PC-3 (cell line): ENCODE data around the gene IFNA4. TPM values are rescaled to one million over a fixed set of nuclear protein-coding genes. Genes with fewer than 3 reads are reported as not detected.
"Not testable (repeated sequence)": the region's sequence is repeated elsewhere in the genome, so short reads cannot be mapped to it uniquely, and the experiment has no call there.

Source experiments
- ATAC-seq: fragments of 200-7000 bp; cut with Tn5 transposase; 2 replicates; pipeline ENCODE4 v1.9.1; 2020; ENCODE audit warnings: mild to moderate bottlenecking, moderate library complexity
- BruUV-seq: library from RNA; stranded (reverse); fragments of 400-500 nt; replicated peaks from 2 replicates; lab custom pipeline; 2021; lab: Mats Ljungman, UMichigan
- CTCF ChIA-PET: fragments of 300-600 bp; sonication (Branson Sonifier 250); formaldehyde crosslinking; loops from one replicate; lab custom pipeline; 2022; ENCODE audit warnings: antibody characterized with exemption; lab: Charles Lee
- POLR2A ChIA-PET: fragments of 300-600 bp; sonication (Branson Sonifier 250); formaldehyde crosslinking; loops from one replicate; lab custom pipeline; 2022; ENCODE audit warnings: antibody characterized with exemption; ENCODE audit not compliant: unreplicated experiment; lab: Charles Lee
- DNase-seq: peaks from one replicate; pipeline ENCODE4 v3.0.0-alpha.2; 2015
- H2AFZ ChIP-seq: fragments of 300-600 bp; sonication (generic); 2 replicates; pipeline ENCODE4 v1.6.0; 2016; ENCODE audit warnings: antibody characterized with exemption, low read length
- H3F3A ChIP-seq: fragments of 300-600 bp; sonication (generic); one replicate; pipeline ENCODE4 v1.6.0; 2017; ENCODE audit warnings: antibody characterized with exemption, low read length, control low read depth, mild to moderate bottlenecking; ENCODE audit not compliant: unreplicated experiment
- H3K27ac ChIP-seq: fragments of 300-600 bp; sonication (generic); 2 replicates; pipeline ENCODE4 v1.5.1; 2016; ENCODE audit warnings: mild to moderate bottlenecking, low read length
- H3K27me3 ChIP-seq: fragments of 300-600 bp; sonication (generic); 2 replicates; pipeline ENCODE4 v1.6.1; 2016; ENCODE audit warnings: low read length, mixed read lengths
- H3K36me3 ChIP-seq: fragments of 300-600 bp; sonication (generic); 2 replicates; pipeline ENCODE4 v1.6.1; 2016; ENCODE audit warnings: low read depth, mixed run types, low read length, mixed read lengths
- H3K4me1 ChIP-seq: fragments of 300-600 bp; sonication (generic); 2 replicates; pipeline ENCODE4 v1.5.1; 2016; ENCODE audit warnings: low read length; ENCODE audit not compliant: insufficient read depth
- H3K4me2 ChIP-seq: fragments of 300-600 bp; sonication (generic); 2 replicates; pipeline ENCODE4 v1.6.0; 2016; ENCODE audit warnings: low read length
- H3K4me3 ChIP-seq: fragments of 300-600 bp; sonication (generic); 2 replicates; pipeline ENCODE4 v1.5.1; 2016; ENCODE audit warnings: mild to moderate bottlenecking, low read length, mixed read lengths
- H3K79me2 ChIP-seq: fragments of 300-600 bp; sonication (generic); 2 replicates; pipeline ENCODE4 v1.6.1; 2017; ENCODE audit warnings: low read length, mixed read lengths
- H3K9ac ChIP-seq: fragments of 300-600 bp; sonication (generic); 2 replicates; pipeline ENCODE4 v1.6.0; 2016; ENCODE audit warnings: mild to moderate bottlenecking, low read length
- H3K9me2 ChIP-seq: fragments of 300-600 bp; sonication (generic); replicated peaks from 2 replicates; pipeline ENCODE4 v1.6.1; 2016; ENCODE audit warnings: mixed run types, low read length, mixed read lengths
- H3K9me3 ChIP-seq: fragments of 300-600 bp; sonication (generic); 2 replicates; pipeline ENCODE4 v1.6.1; 2016; ENCODE audit warnings: low read length, mixed read lengths
- H4K20me1 ChIP-seq: fragments of 300-600 bp; sonication (generic); 2 replicates; pipeline ENCODE4 v1.6.1; 2016; ENCODE audit warnings: low read length, mixed read lengths
- CTCF ChIP-seq: fragments of 300-600 bp; sonication (generic); conservative IDR thresholded peaks from 2 replicates; pipeline ENCODE4 v1.5.1; 2017; ENCODE audit warnings: antibody characterized with exemption, low read depth, mild to moderate bottlenecking, low read length
- EZH2 ChIP-seq: fragments of 300-600 bp; sonication (generic); IDR thresholded peaks from one replicate; pipeline ENCODE4 v1.6.1; 2017; ENCODE audit warnings: antibody characterized with exemption, mild to moderate bottlenecking, low read length; ENCODE audit not compliant: unreplicated experiment
- EZH2phosphoT487 ChIP-seq: fragments of 300-600 bp; sonication (generic); IDR thresholded peaks from 2 replicates; pipeline ENCODE4 v1.6.1; 2018; ENCODE audit warnings: mild to moderate bottlenecking, antibody characterized with exemption, low read length, borderline replicate concordance
- intact Hi-C: fragments of 100-400 bp; cut with micrococcal nuclease; formaldehyde crosslinking; loops from 2 replicates; pipeline ENCODE4 v1.9.0; 2023
- total RNA-seq: library from RNA; depleted of rRNA; stranded (reverse); fragments of >200 nt; gene quantifications from 2 replicates; pipeline ENCODE4 v1.2.3, GENCODE V29; 2014

IFNA4 gene
- total RNA-seq, 1 experiment from 2014 or later, result not detected

- intact Hi-C loops, result no loop called here
- Histone ChIP-seq H3K27me3 (peaks cover 3% of the 10 kb centered on the region; the same call in 1 of the 2 replicates), H4K20me1 (no peaks in the 10 kb centered on the region)
Measured at GRCh38 chr9:21234153-21234687, 46.8 kb upstream of the IFNA4 start.

GRCh38 chr9:21233258-21233657, 45.9 kb upstream of the IFNA4 start:
- no peaks in the 10 kb centered on the region for H3K9me2 ChIP-seq
- POLR2A ChIA-PET, result no interaction called here
- no peaks in the 10 kb centered on the region for H4K20me1 ChIP-seq
- no peak overlapping the region for H3K9ac ChIP-seq
- intact Hi-C loops, result no loop called here
- no peak overlapping the region for H2AFZ ChIP-seq
- no peak for ATAC-seq
- H3K9me3 ChIP-seq, result no peaks in the 10 kb centered on the region
- H3K4me3 ChIP-seq, result no peak overlapping the region
- TF ChIP-seq EZH2 (no peak), EZH2phosphoT487 (no peak), CTCF (no peak)
- no TSS peak for BruUV-seq
- no peaks in the 10 kb centered on the region for H3K4me1 ChIP-seq
- no peaks in the 10 kb centered on the region for H3F3A ChIP-seq
- no peaks in the 10 kb centered on the region for H3K79me2 ChIP-seq
- DNase-seq, result no peak
- H3K27me3 ChIP-seq, result no peaks in the 10 kb centered on the region
- CTCF ChIA-PET, result no interaction called here
- no peak overlapping the region for H3K4me2 ChIP-seq
- no peak overlapping the region for H3K27ac ChIP-seq
- no peaks in the 10 kb centered on the region; the same call in 1 of the 2 replicates for H3K36me3 ChIP-seq

More at GRCh38 chr9:21234153-21234687, 46.8 kb upstream of the IFNA4 start:
- Histone ChIP-seq H3K9me3 (no peaks in the 10 kb centered on the region), H3K36me3 (no peaks in the 10 kb centered on the region; the same call in 1 of the 2 replicates), H3K9ac (no peak overlapping the region), H3K4me2 (no peak overlapping the region), H3K4me1 (no peaks in the 10 kb centered on the region), H3K79me2 (no peaks in the 10 kb centered on the region), H3K4me3 (no peak overlapping the region), H3K27ac (no peak overlapping the region), H2AFZ (no peak overlapping the region), H3F3A (no peaks in the 10 kb centered on the region), H3K9me2 (no peaks in the 10 kb centered on the region)
- POLR2A ChIA-PET, result no interaction called here
- ATAC-seq, result no peak
- no TSS peak for BruUV-seq
- CTCF ChIA-PET, result no interaction called here
- no peak for DNase-seq
- no peak for TF ChIP-seq EZH2phosphoT487
- TF ChIP-seq EZH2, result no peak
- TF ChIP-seq CTCF, result no peak

- POLR2A ChIA-PET, result no interaction called here
- H3K4me2 ChIP-seq, result no peak within 1 kb of the TSS
- no peaks in the 10 kb centered on the region for H3F3A ChIP-seq
- intact Hi-C loops, result no loop called here
- H3K79me2 ChIP-seq, result no peaks in the 10 kb centered on the region
- H3K27ac ChIP-seq, result no peak within 1 kb of the TSS
- TF ChIP-seq CTCF, result no peak
- TF ChIP-seq EZH2phosphoT487, result no peak
- TF ChIP-seq EZH2, result no peak
- no peaks in the 10 kb centered on the region for H3K9me2 ChIP-seq
- H3K4me3 ChIP-seq, result no peak within 1 kb of the TSS
- CTCF ChIA-PET, result no interaction called here
- 0 out of 2 replicates have a peak, but pooled peaks cover 6% of the 10 kb centered on the region for H3K27me3 ChIP-seq
- BruUV-seq, result no TSS peak
- no peaks in the 10 kb centered on the region for H3K36me3 ChIP-seq
- DNase-seq, result no peak
- H2AFZ ChIP-seq, result no peak within 1 kb of the TSS
- H3K4me1 ChIP-seq, result no peaks in the 10 kb centered on the region
- ATAC-seq, result no peak
- no peaks in the 10 kb centered on the region for H3K9me3 ChIP-seq
- H3K9ac ChIP-seq, result no peak within 1 kb of the TSS
- H4K20me1 ChIP-seq, result no peaks in the 10 kb centered on the region
Measured at GRCh38 chr9:21228122-21228521, 40.7 kb upstream of the IFNA4 start, which contains the start of gene IFNA17. Gene IFNA17 (minus strand): TSS chr9:21228222. CDS start chr9:21228173, 49 bp downstream.

- CTCF ChIA-PET, POLR2A ChIA-PET, H3K4me3 ChIP-seq, H3K9me3 ChIP-seq, H3K36me3 ChIP-seq, H3K79me2 ChIP-seq, DNase-seq, H3K4me1 ChIP-seq, H2AFZ ChIP-seq, H3K4me2 ChIP-seq, H3K27me3 ChIP-seq, intact Hi-C loops, H4K20me1 ChIP-seq, BruUV-seq, H3K9me2 ChIP-seq, H3K9ac ChIP-seq, H3F3A ChIP-seq, ATAC-seq, H3K27ac ChIP-seq: not testable (repeated sequence)
Measured at GRCh38 chr9:21217211-21217610, 29.8 kb upstream of the IFNA4 start, which contains the start of gene IFNA16. Gene IFNA16 (minus strand): TSS chr9:21217311. CDS start chr9:21217305, 6 bp downstream.
